Transverse colon (tissue), 4 donors: ENCODE data around the gene TVP23A.

Source experiments
- POLR2A ChIP-seq: fragments of 450-650 bp; IDR thresholded peaks from one replicate; pipeline ENCODE4 v1.6.1; 2016; ENCODE audit warnings: antibody characterized with exemption, mild to moderate bottlenecking, moderate library complexity
- POLR2AphosphoS5 ChIP-seq, 3 donors: sonication (generic); formaldehyde crosslinking; IDR thresholded peaks; one replicate each; pipeline ENCODE4 v1.6.1; 2016; ENCODE audit warnings: antibody characterized with exemption in 3 of 3
- TF ChIP-seq, protein P1 (sequence below), 5 experiments: fragments of 200-600 bp in 3 of 5; fragments of 450-650 bp in 2 of 5; sonication (generic) in 3 of 5; IDR thresholded peaks; 1 replicate in 2 of 5; 2 replicates in 3 of 5; pipeline ENCODE4 v1.5.1; 2016 to 2017; ENCODE audit warnings: antibody characterized with exemption in 5 of 5, inconsistent platforms in 3 of 5, mild to moderate bottlenecking in 2 of 5, moderate library complexity in 1 of 5

GRCh38 chr16:10743610-10744369 is 74.8 kb downstream of the TVP23A start, which contains the start of gene NUBP1:
- TF ChIP-seq, protein P1, sequence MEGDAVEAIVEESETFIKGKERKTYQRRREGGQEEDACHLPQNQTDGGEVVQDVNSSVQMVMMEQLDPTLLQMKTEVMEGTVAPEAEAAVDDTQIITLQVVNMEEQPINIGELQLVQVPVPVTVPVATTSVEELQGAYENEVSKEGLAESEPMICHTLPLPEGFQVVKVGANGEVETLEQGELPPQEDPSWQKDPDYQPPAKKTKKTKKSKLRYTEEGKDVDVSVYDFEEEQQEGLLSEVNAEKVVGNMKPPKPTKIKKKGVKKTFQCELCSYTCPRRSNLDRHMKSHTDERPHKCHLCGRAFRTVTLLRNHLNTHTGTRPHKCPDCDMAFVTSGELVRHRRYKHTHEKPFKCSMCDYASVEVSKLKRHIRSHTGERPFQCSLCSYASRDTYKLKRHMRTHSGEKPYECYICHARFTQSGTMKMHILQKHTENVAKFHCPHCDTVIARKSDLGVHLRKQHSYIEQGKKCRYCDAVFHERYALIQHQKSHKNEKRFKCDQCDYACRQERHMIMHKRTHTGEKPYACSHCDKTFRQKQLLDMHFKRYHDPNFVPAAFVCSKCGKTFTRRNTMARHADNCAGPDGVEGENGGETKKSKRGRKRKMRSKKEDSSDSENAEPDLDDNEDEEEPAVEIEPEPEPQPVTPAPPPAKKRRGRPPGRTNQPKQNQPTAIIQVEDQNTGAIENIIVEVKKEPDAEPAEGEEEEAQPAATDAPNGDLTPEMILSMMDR (IDR thresholded peaks at IDR 0.05): peak in 2 of 5 experiments; percentile 40 to 48
- TF ChIP-seq POLR2AphosphoS5 (IDR thresholded peaks at IDR 0.05) (peak; percentile 78 to 88 (median 82)), POLR2A (peak; percentile 83)
